GM10847 (cell line): Measurements from ENCODE around the gene ACVRL1.

Experiments used
- POLR2A ChIP-seq: IDR thresholded peaks from 2 replicates; pipeline ENCODE4 v1.6.1; 2011; ENCODE audit not compliant: insufficient read length; ENCODE audit errors: extremely low read depth

The ACVRL1 gene

DNA sequence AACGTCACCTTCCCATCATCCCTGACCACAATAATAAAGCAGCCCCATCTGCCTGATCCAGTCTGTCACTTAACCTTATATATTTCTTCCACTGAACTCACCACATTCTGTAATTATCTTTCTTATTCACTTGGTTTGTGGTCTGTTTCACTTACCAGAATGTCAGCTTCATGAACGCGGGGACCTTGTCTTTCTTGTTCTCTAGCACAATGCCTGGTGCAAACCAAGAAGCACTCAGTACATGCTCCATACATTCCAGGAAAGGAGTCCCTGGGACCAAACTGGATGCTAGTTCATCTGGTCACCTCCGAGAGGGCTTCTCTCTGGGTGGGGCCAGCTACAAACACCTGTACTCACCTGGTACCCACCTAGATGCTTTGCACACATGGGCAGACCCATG is 36.8 kb upstream of the ACVRL1 start:
- no peak for TF ChIP-seq POLR2A

DNA sequence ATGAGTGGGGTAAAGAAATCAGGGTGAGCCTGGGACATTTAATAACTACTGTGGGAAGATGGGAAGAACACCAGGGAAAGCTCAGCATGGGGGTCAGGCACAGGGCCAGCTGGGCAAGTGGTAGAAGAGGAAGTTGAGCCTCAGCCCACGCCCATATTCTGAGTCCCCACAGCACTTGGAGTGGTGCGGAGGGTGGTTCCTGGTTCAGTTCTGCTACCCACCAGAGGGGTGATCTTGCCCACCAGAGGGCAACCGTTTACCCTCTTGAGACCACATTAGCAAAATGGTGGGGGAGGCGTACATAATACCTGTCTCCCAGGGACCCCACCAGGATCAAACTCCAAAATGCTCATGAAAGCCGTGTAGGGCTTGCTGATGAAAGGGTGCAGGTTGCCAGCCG is 36.2 kb upstream of the ACVRL1 start:
- no peak for TF ChIP-seq POLR2A

DNA sequence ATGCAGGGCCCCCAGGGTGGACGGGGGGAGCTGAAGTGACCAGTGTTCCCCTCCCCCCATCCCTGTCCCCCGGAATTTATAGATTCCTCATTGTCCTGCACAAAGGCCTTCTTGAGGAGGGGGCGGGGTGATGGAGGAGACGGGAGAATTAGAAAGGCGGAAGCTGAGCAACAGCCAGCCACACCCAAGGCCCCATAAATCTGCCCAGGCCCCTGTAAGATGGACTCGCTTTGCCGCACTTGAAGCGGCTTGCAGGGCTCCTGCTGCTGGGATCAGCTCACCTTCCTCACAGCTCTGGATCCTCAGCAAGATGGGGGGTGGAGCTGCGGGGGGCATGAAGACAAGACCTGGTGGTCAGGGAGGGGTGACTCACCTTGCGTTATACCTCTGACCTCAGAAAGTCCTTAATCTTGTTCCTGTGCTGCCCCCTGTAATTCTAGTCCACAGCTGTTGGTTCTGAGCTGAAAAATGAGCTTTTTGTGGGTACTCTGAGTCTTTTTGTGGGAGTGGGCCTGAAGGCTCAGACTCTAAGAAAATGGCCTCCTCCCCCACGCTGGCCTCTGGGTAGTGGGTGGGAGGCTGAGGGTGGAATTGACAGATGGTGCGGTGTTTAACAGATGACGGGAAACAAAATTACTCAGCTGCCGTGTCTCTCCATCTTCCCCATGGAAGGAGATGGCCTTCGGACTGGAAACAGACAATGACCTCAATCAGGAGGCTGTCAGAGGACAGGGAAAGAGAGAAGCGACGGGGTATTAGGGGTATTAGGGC is 35.2 kb upstream of the ACVRL1 start:
- no peak for TF ChIP-seq POLR2A

DNA sequence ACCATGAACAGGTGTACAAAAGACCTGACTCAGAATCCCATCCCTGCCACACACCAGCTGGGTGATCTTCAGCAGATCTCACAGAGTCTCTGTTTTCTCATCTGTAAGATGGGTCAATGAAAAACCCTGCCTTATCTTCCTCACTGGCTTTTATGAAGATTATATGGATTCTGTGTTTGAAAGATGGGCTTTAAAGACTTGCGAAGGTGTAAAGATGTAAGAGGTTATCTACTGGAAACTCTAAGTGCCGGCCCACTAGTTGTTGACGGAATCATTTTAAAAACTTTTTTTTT is 34.7 kb upstream of the ACVRL1 start:
- TF ChIP-seq POLR2A: no peak

DNA sequence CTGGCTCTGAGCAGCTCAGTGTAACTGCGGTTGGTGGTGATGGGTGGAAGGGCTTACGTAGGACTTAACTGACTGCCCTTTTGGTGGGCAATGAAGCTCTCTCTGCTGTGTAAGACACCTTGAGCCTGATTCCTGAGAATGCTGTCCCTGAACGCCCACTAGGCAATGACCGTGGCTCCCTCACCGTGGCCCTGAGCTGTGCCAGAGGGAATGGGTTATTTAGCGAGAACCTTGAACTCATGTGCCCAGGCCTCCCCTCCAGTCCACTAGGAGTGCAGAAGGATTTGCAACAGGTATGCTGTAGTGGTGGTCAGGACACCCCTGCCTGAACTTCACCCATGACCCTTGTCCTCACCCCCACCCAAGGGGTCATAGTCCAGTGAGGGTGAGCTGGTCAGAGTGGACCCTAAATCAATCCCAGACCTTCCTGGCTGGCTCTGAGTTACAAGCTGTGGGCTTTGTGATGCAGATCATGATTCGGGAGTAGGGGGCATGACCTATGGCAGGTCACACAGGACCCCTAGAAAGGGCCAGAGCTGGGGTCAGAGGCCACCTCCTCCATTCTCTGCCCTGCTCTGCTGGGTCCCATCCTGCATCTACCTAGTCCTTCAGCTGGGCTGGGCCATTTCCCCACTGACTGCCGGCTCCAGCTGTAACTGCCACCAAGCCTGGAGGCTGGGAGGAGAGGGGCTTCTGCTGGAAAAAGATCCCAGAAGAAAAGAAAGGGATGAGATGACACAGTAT is 33.9 kb upstream of the ACVRL1 start:
- no peak for TF ChIP-seq POLR2A

DNA sequence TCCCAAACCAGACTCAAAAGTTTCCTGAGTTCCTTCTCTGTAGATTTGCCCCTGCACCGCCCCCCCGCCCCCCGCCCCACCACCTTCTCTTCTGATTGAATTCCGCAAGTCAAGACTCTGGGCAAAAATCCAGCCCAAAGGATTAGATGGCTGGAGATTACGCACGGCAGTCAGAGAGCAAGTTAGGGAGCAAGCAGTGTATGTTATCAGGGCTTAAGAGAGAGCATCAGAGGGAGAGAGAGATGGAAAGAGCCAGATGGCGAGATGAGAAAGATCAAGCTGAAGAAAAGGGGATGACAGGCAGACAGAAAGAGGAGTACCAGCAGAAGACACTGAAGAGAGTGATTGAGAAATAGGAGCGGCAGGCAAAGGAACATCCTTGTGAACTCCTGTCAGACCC is 33.3 kb upstream of the ACVRL1 start:
- no peak for TF ChIP-seq POLR2A

DNA sequence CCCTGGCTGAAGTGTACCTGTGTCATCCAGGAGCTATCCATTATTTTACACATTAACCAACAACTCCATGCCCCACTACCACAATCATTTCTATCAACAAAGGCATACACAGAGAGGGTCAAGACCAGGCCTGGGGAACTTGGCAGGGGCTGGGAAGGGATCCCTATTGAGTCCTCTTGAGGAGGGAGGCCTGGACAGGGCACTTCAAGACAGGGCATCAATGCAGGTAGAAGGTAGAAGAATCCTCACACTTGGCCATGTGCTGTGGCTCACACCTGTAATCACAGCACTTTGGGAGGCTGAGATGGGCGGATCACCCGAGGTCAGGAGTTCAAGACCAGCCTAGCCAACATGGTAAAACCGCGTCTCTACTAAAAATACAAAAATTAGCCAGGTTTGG is 32.8 kb upstream of the ACVRL1 start:
- TF ChIP-seq POLR2A: no peak

DNA sequence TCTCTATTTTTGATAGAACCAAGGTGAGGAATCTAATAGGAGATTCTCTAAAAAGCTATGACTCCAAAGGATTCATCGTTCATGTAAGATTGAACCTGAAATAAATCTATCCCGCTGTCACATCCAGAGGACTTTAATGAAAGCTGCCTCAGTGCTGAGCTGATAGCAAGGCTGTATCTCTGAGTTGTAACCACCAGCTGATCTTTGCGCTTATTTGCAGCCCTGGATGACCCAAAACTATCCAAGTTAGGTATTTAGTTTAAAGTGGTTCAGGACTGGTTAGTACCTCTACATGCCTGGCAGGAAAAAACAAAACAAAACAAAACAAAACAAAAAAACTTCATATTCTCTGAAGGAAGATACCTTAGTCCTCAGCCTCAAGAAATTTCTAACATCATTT is 28.2 kb upstream of the ACVRL1 start:
- no peak for TF ChIP-seq POLR2A

DNA sequence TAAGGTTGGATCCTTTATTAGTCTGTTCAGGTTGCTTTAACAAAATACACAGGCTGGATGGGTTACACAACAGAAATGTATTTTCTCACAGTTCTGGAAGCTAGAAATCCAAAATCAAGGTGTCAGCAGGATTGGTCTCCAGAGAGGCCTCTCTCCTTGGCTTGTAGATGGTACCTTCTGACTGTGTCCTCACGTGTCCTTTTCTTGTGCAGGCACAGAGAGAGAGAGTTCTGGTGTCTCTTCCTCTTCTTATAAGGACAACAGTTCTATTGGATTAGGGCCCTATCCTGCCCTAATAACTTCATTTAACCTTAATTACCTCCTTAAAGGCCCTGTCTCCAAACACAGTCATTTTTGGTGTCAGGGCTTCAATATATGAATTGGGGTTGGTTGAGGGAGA is 24.0 kb upstream of the ACVRL1 start:
- TF ChIP-seq POLR2A: no peak

DNA sequence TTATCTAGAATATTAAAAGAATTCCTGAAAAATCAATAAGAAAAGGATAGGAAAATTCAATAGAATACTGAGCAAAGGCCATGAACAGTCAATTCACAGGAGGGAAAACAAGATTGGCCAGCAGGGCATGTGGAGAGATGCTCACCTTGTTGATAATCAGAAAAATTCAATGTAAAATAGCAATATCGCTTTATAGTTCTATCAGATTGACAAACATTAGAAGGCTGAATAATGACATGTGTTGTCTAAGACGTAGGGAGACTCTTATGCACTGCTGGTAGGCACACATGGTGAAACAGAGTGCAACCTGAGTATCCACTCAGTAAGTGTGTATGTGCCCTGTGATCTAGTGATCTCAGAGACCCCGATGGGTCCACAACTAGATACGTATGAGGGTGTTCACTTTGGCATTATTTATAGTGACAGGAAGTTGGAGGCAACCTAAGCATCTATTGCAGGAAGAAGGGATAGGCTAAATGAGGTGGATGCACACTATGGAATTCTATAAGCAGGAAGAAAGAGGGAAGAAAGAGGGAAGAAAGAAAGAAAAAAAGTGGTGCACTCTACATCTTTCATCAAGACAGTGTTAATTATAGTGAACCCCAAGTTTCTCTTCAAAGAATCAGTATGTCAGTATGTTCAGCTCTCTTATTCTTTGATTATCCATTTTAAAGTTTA is 23.2 kb upstream of the ACVRL1 start:
- TF ChIP-seq POLR2A: no peak

DNA sequence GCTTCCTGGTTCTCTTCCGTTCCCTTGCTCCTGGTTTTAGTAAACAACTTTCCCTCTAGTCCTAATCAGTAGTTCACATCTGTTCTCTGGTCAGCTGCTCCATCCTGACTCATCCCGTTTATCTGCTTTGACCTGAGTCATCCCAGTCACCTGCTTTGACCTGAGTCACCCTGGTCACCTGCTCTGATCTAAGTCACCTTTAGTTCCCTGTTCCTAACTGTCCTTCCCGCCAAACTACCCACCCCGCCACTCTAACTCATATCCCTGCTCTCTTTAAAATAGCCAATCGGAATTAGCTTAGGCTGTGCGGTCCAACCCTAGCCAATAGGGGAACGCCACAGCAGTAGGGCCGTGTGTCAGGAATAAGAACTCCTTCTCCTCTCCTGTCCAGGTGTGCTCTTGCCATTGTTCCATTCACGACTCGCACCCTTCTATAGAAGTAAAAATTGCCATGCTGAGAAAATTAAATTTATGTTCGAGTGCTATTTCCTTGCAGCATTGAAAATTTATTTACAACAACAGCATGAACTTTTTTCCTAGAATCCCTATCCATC is 22.6 kb upstream of the ACVRL1 start:
- no peak for TF ChIP-seq POLR2A

DNA sequence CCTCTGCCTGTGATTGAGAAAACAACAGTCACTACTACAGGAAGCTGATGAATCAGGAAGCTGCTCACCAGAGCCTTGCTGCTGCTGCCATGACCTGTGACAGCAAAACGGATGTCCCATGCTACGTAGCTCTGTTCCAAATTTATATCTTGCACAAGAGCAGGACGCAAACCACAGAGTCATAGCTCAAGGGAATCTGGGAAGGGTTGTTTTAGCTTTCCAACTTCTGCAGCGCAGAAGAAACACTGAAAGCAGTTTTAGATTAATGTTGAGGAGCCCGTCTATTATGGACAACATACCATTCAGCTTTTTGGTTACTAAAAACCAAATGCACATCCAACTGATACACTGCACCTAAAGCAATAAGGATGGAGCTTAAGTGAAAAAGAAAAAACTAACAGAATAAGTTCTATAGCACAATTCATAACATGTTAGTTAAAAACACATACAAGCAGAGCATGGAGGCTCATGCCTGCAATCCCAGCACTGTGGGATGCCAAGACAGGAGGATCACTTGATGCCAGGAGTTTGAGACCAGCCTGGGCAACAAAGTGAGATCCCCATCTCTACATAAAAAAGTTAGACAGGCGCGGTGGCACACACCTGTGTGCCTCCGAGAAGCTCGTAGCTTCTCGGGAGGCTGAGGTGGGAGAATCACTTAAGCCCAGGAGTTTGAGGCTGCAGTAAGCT is 21.1 kb upstream of the ACVRL1 start:
- TF ChIP-seq POLR2A: no peak

DNA sequence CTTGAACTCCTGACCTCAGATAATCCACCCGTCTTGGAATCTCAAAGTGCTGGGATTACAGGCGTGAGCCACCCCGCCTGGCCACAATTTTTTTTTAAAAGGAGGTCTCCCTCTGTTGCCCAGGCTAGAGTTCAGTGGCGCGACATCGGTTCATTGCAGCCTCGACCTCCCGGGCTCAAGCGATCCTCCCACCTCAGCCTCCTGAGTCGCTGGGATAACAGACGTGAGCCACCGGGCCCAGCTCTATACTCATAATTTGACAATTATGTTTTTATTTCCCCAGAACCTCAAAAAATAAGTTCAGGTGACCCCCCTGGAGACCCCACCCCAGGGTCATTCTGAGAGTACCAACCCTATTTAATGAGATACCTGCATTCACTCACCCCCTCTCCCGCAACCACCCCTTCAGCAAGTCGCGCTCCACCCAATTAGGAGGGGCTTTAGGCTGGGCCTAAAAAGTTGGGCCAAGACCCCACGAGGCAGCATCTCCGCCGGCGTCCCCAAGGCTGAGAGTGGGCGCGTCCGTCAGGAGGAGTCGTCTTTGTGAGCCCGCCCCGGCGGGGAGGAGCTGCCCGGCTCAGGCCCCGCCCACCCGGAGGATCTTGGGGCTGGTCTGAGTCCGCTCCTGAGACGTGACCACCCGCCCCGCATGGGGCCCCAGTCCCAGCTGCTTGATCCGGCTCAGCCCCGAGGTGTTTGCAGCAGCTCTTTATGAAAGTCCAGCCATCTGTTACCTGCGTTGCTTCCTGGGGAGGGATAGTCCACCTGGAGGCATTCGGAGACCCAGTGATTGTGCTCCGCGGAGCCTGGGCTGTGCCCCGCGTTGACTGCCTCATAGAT is 19.6 kb upstream of the ACVRL1 start, which contains the start of gene ANKRD33:
Gene ANKRD33 (plus strand): TSS at position 628 of the 840 bp plus-strand sequence. CDS start 84 bp downstream, at position 712.
- TF ChIP-seq POLR2A: no peak
